H9 (cell line): ENCODE results near the gene PRXL2C. TPM values are rescaled to one million over a fixed set of nuclear protein-coding genes. Genes with fewer than 3 reads are reported as not detected.

ENCODE experiments used
- DNase-seq: peaks from one replicate; pipeline ENCODE4 v3.0.0-alpha.2; 2017
- H2AFZ ChIP-seq: one replicate; pipeline ENCODE4 v1.6.1; 2013; ENCODE audit warnings: mild to moderate bottlenecking, low read length, control low read depth, moderate library complexity
- H2AK5ac ChIP-seq: 2 replicates; pipeline ENCODE4 v1.6.1; 2013; ENCODE audit warnings: low read length, control low read depth, mixed read lengths; ENCODE audit not compliant: insufficient read length
- H2BK120ac ChIP-seq: one replicate; pipeline ENCODE4 v1.6.1; 2013; ENCODE audit warnings: low read depth, mild to moderate bottlenecking, low read length, control low read depth, inconsistent platforms; ENCODE audit not compliant: poor library complexity, severe bottlenecking
- H2BK12ac ChIP-seq: 2 replicates; pipeline ENCODE4 v1.6.1; 2013; ENCODE audit warnings: low read length, control low read depth, mixed read lengths, low read depth; ENCODE audit not compliant: insufficient read length
- H2BK15ac ChIP-seq: 2 replicates; pipeline ENCODE4 v1.6.1; 2013; ENCODE audit warnings: low read depth, low read length, control low read depth
- H2BK20ac ChIP-seq: one replicate; pipeline ENCODE4 v1.6.1; 2013; ENCODE audit warnings: low read depth, mild to moderate bottlenecking, low read length, control low read depth, inconsistent platforms; ENCODE audit not compliant: poor library complexity, severe bottlenecking
- H2BK5ac ChIP-seq: 2 replicates; pipeline ENCODE4 v1.6.1; 2013; ENCODE audit warnings: low read length, control low read depth, mixed read lengths; ENCODE audit not compliant: insufficient read length
- H3K14ac ChIP-seq: 2 replicates; pipeline ENCODE4 v1.6.1; 2013; ENCODE audit warnings: low read length, control low read depth; ENCODE audit not compliant: insufficient read depth
- H3K18ac ChIP-seq: 2 replicates; pipeline ENCODE4 v1.6.1; 2013; ENCODE audit warnings: low read depth, mild to moderate bottlenecking, mixed read lengths, low read length, control low read depth; ENCODE audit not compliant: insufficient read length
- H3K23ac ChIP-seq: 2 replicates; pipeline ENCODE4 v1.6.1; 2013; ENCODE audit warnings: low read length, control low read depth, mixed read lengths, low read depth; ENCODE audit not compliant: insufficient read length
- H3K23me2 ChIP-seq: 2 replicates; pipeline ENCODE4 v1.6.1; 2013; ENCODE audit warnings: low read depth, mild to moderate bottlenecking, mixed read lengths, low read length, control low read depth; ENCODE audit not compliant: insufficient read length, poor library complexity, severe bottlenecking
- H3K27ac ChIP-seq: 2 replicates; pipeline ENCODE4 v1.5.1; 2013; ENCODE audit warnings: low read length, control low read depth, mixed read lengths, low read depth; ENCODE audit not compliant: insufficient read length
- H3K27me3 ChIP-seq: 2 replicates; pipeline ENCODE4 v1.6.1; 2013; ENCODE audit warnings: low read length, control low read depth, inconsistent platforms; ENCODE audit not compliant: insufficient read depth
- H3K4ac ChIP-seq: 2 replicates; pipeline ENCODE4 v1.6.1; 2013; ENCODE audit warnings: low read depth, mild to moderate bottlenecking, control low read depth, inconsistent platforms, low read length, moderate library complexity
- H3K4me1 ChIP-seq: 2 replicates; pipeline ENCODE4 v1.6.1; 2013; ENCODE audit warnings: low read length, control low read depth, inconsistent platforms; ENCODE audit not compliant: insufficient read depth
- H3K4me2 ChIP-seq: 2 replicates; pipeline ENCODE4 v1.6.1; 2013; ENCODE audit warnings: low read length, control low read depth, mixed read lengths; ENCODE audit not compliant: insufficient read length, insufficient read depth
- H3K56ac ChIP-seq: 2 replicates; pipeline ENCODE4 v1.6.1; 2013; ENCODE audit warnings: low read depth, mild to moderate bottlenecking, mixed read lengths, low read length, control low read depth; ENCODE audit not compliant: insufficient read length
- H3K79me1 ChIP-seq: 2 replicates; pipeline ENCODE4 v1.6.1; 2013; ENCODE audit warnings: low read depth, mild to moderate bottlenecking, moderate library complexity, low read length, control low read depth, inconsistent platforms; ENCODE audit not compliant: insufficient read depth, poor library complexity, severe bottlenecking
- H3K79me2 ChIP-seq: 2 replicates; pipeline ENCODE4 v1.6.1; 2013; ENCODE audit warnings: low read length, control low read depth, inconsistent platforms; ENCODE audit not compliant: insufficient read depth
- H3K9ac ChIP-seq: 2 replicates; pipeline ENCODE4 v1.6.1; 2013; ENCODE audit warnings: low read length, control low read depth, mixed read lengths; ENCODE audit not compliant: insufficient read length; ENCODE audit errors: extremely low read depth
- H3K9me3 ChIP-seq: one replicate; pipeline ENCODE4 v1.6.1; 2013; ENCODE audit warnings: low read depth, low read length, inconsistent platforms; ENCODE audit not compliant: control insufficient read depth
- H3T11ph ChIP-seq: one replicate; pipeline ENCODE4 v1.6.1; 2013; ENCODE audit warnings: mild to moderate bottlenecking, low read length, control low read depth, inconsistent platforms
- H4K20me1 ChIP-seq: one replicate; pipeline ENCODE4 v1.6.1; 2013; ENCODE audit not compliant: control insufficient read depth, insufficient read length, insufficient read depth
- H4K5ac ChIP-seq: 2 replicates; pipeline ENCODE4 v1.6.1; 2013; ENCODE audit warnings: low read depth, mild to moderate bottlenecking, mixed read lengths, low read length, control low read depth; ENCODE audit not compliant: insufficient read length
- H4K8ac ChIP-seq: replicated peaks from 2 replicates; pipeline ENCODE4 v1.6.1; 2013; ENCODE audit warnings: low read length, control low read depth, mixed read lengths, low read depth; ENCODE audit not compliant: insufficient read length
- H4K91ac ChIP-seq: 2 replicates; pipeline ENCODE4 v1.6.1; 2013; ENCODE audit warnings: low read depth, mild to moderate bottlenecking, moderate library complexity, mixed read lengths, low read length, control low read depth; ENCODE audit not compliant: insufficient read length
- H3K27ac Mint-ChIP-seq, 3 experiments: 2 replicates in 2 of 3; 3 replicates in 1 of 3; pipeline ENCODE4 v1.8.0; 2020 to 2021; ENCODE audit warnings: mixed read lengths in 3 of 3, mild to moderate bottlenecking in 1 of 3, moderate library complexity in 1 of 3
- H3K27me3 Mint-ChIP-seq: 2 replicates; pipeline ENCODE4 v1.8.0; 2021; ENCODE audit warnings: low read depth, mild to moderate bottlenecking, moderate library complexity, mixed read lengths
- H3K36me3 Mint-ChIP-seq, 3 experiments: 2 replicates in 2 of 3; 3 replicates in 1 of 3; pipeline ENCODE4 v1.8.0; 2020 to 2021; ENCODE audit warnings: low read depth in 3 of 3, mixed read lengths in 3 of 3; ENCODE audit not compliant: insufficient read depth in 1 of 3
- H3K4me1 Mint-ChIP-seq, 2 experiments: 2 replicates each; pipeline ENCODE4 v1.8.0; 2020; ENCODE audit warnings: mixed read lengths in 2 of 2
- H3K4me3 Mint-ChIP-seq, 2 experiments: 2 replicates in 1 of 2; 3 replicates in 1 of 2; pipeline ENCODE4 v1.8.0; 2020 to 2021; ENCODE audit warnings: mild to moderate bottlenecking in 2 of 2, mixed read lengths in 2 of 2, moderate library complexity in 1 of 2
- H3K9me3 Mint-ChIP-seq, 2 experiments: 2 replicates in 1 of 2; 3 replicates in 1 of 2; pipeline ENCODE4 v1.8.0; 2020; ENCODE audit warnings: mild to moderate bottlenecking in 2 of 2, mixed read lengths in 2 of 2, moderate library complexity in 1 of 2
- CTCF ChIP-seq: fragments of 200-600 bp; sonication (generic); conservative IDR thresholded peaks from 3 replicates; pipeline ENCODE4 v1.8.0; 2021; ENCODE audit warnings: antibody characterized with exemption, mild to moderate bottlenecking
- WGBS: extraction: QIAGEN DNeasy Blood & Tissue Kit; methylation state at CpG from one replicate; pipeline ENCODE4 v1.1.7; 2013; ENCODE audit warnings: missing lambda C conversion rate, low lambda C conversion rate, mixed read lengths; ENCODE audit not compliant: insufficient read length; ENCODE audit errors: extremely low coverage; 5-methylcytosine and 5-hydroxymethylcytosine counted together
- total RNA-seq: library from RNA; stranded (reverse); gene quantifications from 2 replicates; pipeline ENCODE4 v1.2.1, GENCODE V29; 2021

PRXL2C gene
- total RNA-seq, 1 experiment from 2014 or later, result 4.7 TPM

- H3K79me1 ChIP-seq, result no peaks in the 10 kb centered on the region
- H3K27me3 ChIP-seq, result peaks cover 3% of the 10 kb centered on the region; the same call in 1 of the 2 replicates
- H3K27me3 Mint-ChIP-seq, result peaks cover 51% of the 10 kb centered on the region
- H2BK20ac ChIP-seq, result no peak overlapping the region
- no peak overlapping the region for H3K23ac ChIP-seq
- no peak overlapping the region for H2BK15ac ChIP-seq
- H3K27ac Mint-ChIP-seq, result no peak overlapping the region
- no CpG with 5 or more reads among the region's 54 CpGs for whole genome bisulfite sequencing
- H3K4ac ChIP-seq, result no peak overlapping the region
- no peaks in the 10 kb centered on the region for H3K9me3 ChIP-seq
- no peaks in the 10 kb centered on the region for H3K9me3 Mint-ChIP-seq
- peaks cover 23% of the 10 kb centered on the region for H3K23me2 ChIP-seq
- no peak overlapping the region for H2AFZ ChIP-seq
- peaks cover 0 to 2% (median 0%) of the 10 kb centered on the region in 3 experiments; a peak in 1 of 7 replicates for H3K36me3 Mint-ChIP-seq
- no peak overlapping the region for H2BK120ac ChIP-seq
- H3K4me1 ChIP-seq, result peaks cover 3% of the 10 kb centered on the region; the same call in 1 of the 2 replicates
- H4K8ac ChIP-seq, result no peak overlapping the region
- no peak overlapping the region for H2AK5ac ChIP-seq
- DNase-seq, result no peak
- H3K18ac ChIP-seq, result no peak overlapping the region
- H3K27ac ChIP-seq, result no peak overlapping the region
- peak overlapping the region; percentile 48 for H3K4me2 ChIP-seq
- no peak overlapping the region for H3K14ac ChIP-seq
- no peak overlapping the region for H3K56ac ChIP-seq
- H2BK12ac ChIP-seq, result no peak overlapping the region
- H3K4me3 Mint-ChIP-seq, result peak overlapping the region; percentile 45 to 70; a peak in 3 of 5 replicates
- H4K20me1 ChIP-seq, result no peaks in the 10 kb centered on the region
- peaks cover 27% of the 10 kb centered on the region in 2 experiments for H3K4me1 Mint-ChIP-seq
- no peak overlapping the region for H2BK5ac ChIP-seq
- H4K5ac ChIP-seq, result no peak overlapping the region
- TF ChIP-seq CTCF, result no peak
- H3T11ph ChIP-seq, result no peak overlapping the region
- no peak overlapping the region for H4K91ac ChIP-seq
- H3K9ac ChIP-seq, result no peak overlapping the region
- H3K79me2 ChIP-seq, result peaks cover 6% of the 10 kb centered on the region; the same call in 1 of the 2 replicates
Observed at GRCh38 chr9:96619124-96619465, 36.0 kb downstream of the PRXL2C start.
